Activated T-helper 1 cell treated with Interleukin-2 at 50 U/mL for 16 hours (primary cell): ENCODE results near the gene EXOC5.

Experiments used
- DNase-seq: peaks from one replicate; pipeline ENCODE4 v3.0.0-alpha.2; 2020; ENCODE audit warnings: low read depth

EXOC5 gene

DNA sequence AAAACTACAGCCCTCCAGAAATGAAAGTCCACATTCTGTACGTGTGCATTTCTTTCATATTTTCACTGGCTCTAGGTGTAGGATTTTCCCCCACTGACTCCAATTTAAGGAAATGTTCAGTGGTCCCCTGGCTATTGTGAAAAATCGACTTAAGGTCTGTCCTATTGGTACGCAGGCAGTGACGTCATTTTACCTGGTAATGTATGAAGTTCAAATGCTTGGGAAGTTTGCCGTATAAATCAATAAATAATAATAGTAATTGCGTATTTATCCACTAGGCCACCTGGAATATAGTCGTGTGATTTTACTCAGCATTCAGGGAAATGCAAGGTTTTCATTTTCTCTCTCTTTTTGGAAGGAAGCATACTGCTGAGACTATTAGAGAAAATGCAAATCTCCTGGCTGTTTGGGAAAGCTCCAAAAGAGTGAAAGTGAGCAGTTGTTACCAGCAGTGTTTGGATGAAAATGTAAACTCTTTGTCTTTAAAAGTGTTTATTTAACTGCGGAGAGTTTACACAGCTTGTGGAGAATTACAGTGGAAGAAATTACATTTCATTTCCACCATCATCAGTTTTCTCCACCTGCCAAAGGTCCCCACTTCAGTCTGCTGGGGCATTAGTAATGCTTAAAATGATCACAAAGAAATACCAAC lies 107.0 kb downstream of the EXOC5 start:
- no peak for DNase-seq

DNA sequence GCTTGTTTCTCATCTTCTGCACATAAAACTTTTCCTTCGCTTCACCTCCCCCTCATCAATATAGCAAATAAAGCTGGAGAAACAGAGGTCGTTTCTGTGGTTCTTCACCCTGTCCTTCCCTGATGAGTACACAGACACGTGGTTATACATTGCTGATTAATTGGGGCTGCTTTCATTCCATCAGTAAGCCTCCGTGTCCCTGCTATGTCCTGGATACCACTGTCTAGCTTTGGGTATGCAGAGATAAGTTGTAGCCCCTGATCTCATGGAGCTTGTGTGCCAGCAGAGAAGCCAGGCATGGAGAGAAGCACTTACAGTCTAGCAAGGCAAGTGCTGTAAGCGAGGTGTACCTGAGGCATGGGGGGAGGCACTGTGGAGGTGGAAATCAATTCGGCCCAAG lies 108.4 kb downstream of the EXOC5 start:
- no peak for DNase-seq

GRCh38 chr14:57153286-57153685 lies 115.4 kb downstream of the EXOC5 start:
- no peak for DNase-seq
